HG03280 (cell line): ENCODE measurements around the gene ZNF770.
A peak's percentile ranks its signal among the peaks of the same experiment; 100 is the strongest.
"Not testable (repeated sequence)": the region's sequence is repeated elsewhere in the genome, so short reads cannot be mapped to it uniquely, and the experiment has no call there.

Experiments
- ATAC-seq: cut with Tn5 transposase; IDR thresholded peaks from one replicate; pipeline ENCODE4 v1.9.1; 2021; ENCODE audit warnings: mild to moderate bottlenecking, moderate library complexity; ENCODE audit not compliant: unreplicated experiment

Gene ZNF770

GRCh38 chr15:34984889-34985630 lies 3.0 kb downstream of the ZNF770 start:
- ATAC-seq, result no peak

- no peak for ATAC-seq
Measured at GRCh38 chr15:34976743-34977142, 11.3 kb downstream of the ZNF770 start.

- ATAC-seq, result no peak
Measured at GRCh38 chr15:34976073-34976472, 12.0 kb downstream of the ZNF770 start.

GRCh38 chr15:34973512-34973911 lies 14.6 kb downstream of the ZNF770 start:
- no peak for ATAC-seq

GRCh38 chr15:34970098-34970643 lies 17.9 kb downstream of the ZNF770 start:
- ATAC-seq, result peak; percentile 1

- peak; percentile 97 for ATAC-seq
Measured at GRCh38 chr15:34969340-34970097, 18.6 kb downstream of the ZNF770 start, which contains the start of gene AQR. AQR (minus strand) TSS chr15:34969742; CDS start chr15:34969613, 129 bp downstream.

GRCh38 chr15:34964277-34964676 lies 23.8 kb downstream of the ZNF770 start:
- no peak for ATAC-seq

GRCh38 chr15:34953851-34954250 lies 34.2 kb downstream of the ZNF770 start:
- no peak for ATAC-seq

GRCh38 chr15:34952481-34952880 lies 35.6 kb downstream of the ZNF770 start:
- no peak for ATAC-seq

- no peak for ATAC-seq
Measured at GRCh38 chr15:34951993-34952392, 36.1 kb downstream of the ZNF770 start.

GRCh38 chr15:34944936-34945335 lies 43.2 kb downstream of the ZNF770 start:
- ATAC-seq, result no peak

- no peak for ATAC-seq
Measured at GRCh38 chr15:34943711-34944110, 44.4 kb downstream of the ZNF770 start.

- not testable (repeated sequence) for ATAC-seq
Measured at GRCh38 chr15:34943264-34943663, 44.8 kb downstream of the ZNF770 start.

GRCh38 chr15:34942363-34942762 lies 45.7 kb downstream of the ZNF770 start:
- ATAC-seq, result no peak

- ATAC-seq, result no peak
Measured at GRCh38 chr15:34941831-34942230, 46.3 kb downstream of the ZNF770 start.

- ATAC-seq, result no peak
Measured at GRCh38 chr15:34941185-34941698, 46.8 kb downstream of the ZNF770 start.

GRCh38 chr15:34933432-34933975 lies 54.6 kb downstream of the ZNF770 start:
- no peak for ATAC-seq

GRCh38 chr15:34928349-34928748 lies 59.7 kb downstream of the ZNF770 start:
- ATAC-seq, result not testable (repeated sequence)
